Adrenal gland (tissue), 12 donors: Measurements from ENCODE around the gene APBA2. TPM values are rescaled to one million over a fixed set of nuclear protein-coding genes. Genes with fewer than 3 reads are reported as not detected.

Experiments
- DNase-seq, 7 donors: peaks; one replicate each; pipeline ENCODE4 v3.0.0-alpha.2; 2019 to 2020
- H3K27ac ChIP-seq, 5 donors: fragments of 200-600 bp; sonication (generic) in 4 of 5; 1 replicate in 3 of 5; 2 replicates in 2 of 5; pipeline versions ENCODE4 v1.5.1 to v1.8.0; 2016 to 2020; ENCODE audit warnings: mild to moderate bottlenecking in 1 of 5
- H3K27me3 ChIP-seq: fragments of 200-600 bp; 2 replicates; pipeline ENCODE4 v1.8.0; 2021
- H3K36me3 ChIP-seq, 2 donors: fragments of 200-600 bp; replicated peaks in 1 of 2; 1 replicate in 1 of 2; 2 replicates in 1 of 2; pipeline versions ENCODE4 v1.5.1 to v1.8.0; 2018 to 2022
- H3K4me1 ChIP-seq, 2 donors: fragments of 200-600 bp; replicated peaks in 1 of 2; 1 replicate in 1 of 2; 2 replicates in 1 of 2; pipeline versions ENCODE4 v1.5.1 to v1.8.0; 2018 to 2021
- H3K4me3 ChIP-seq, 4 donors: fragments of 200-600 bp; sonication (generic) in 3 of 4; one replicate each; pipeline ENCODE4 v1.5.1; 2016 to 2018
- H3K9me3 ChIP-seq, 3 donors: fragments of 200-600 bp; sonication (generic) in 1 of 3; replicated peaks in 1 of 3; 1 replicate in 2 of 3; 2 replicates in 1 of 3; pipeline versions ENCODE4 v1.5.1 to v1.8.0; 2016 to 2021
- CTCF ChIP-seq, 6 experiments: fragments of 450-650 bp in 4 of 6; fragments of 200-600 bp in 2 of 6; sonication (generic) in 1 of 6; IDR thresholded peaks; 1 replicate in 5 of 6; 2 replicates in 1 of 6; pipeline versions ENCODE4 v1.5.1 to v1.8.0; 2016 to 2021; ENCODE audit warnings: antibody characterized with exemption in 6 of 6, mild to moderate bottlenecking in 2 of 6, moderate library complexity in 1 of 6
- POLR2A ChIP-seq, 2 donors: fragments of 450-650 bp; IDR thresholded peaks; one replicate each; pipeline ENCODE4 v1.6.1; 2017; ENCODE audit warnings: antibody characterized with exemption in 2 of 2, mild to moderate bottlenecking in 2 of 2, moderate library complexity in 1 of 2
- WGBS, 4 donors: extraction: QIAGEN DNeasy Blood & Tissue Kit in 2 of 4; methylation state at CpG; one replicate each; pipeline versions ENCODE4 v1.1.5 to v1.1.7; 2013 to 2017; 5-methylcytosine and 5-hydroxymethylcytosine counted together
- intact Hi-C, 2 donors: fragments of 100-400 bp; cut with DNase I; formaldehyde crosslinking; loops; one replicate each; pipeline versions ENCODE4 v1.14.1 to v1.15.0; 2022 to 2023
- polyA plus RNA-seq, 3 donors: library from polyadenylated mRNA; stranded (reverse); fragments of 200-250 nt in 2 of 3; fragments of 350-450 nt in 1 of 3; fragmentation: Illumina TruSeq in 1 of 3; extraction: RNeasy Lipid Tissue Mini Kit (QIAGEN cat#74804) in 1 of 3; gene quantifications; one replicate each; pipeline ENCODE4 v1.2.3, GENCODE V29; 2013 to 2014
- total RNA-seq, 9 donors: library from RNA; depleted of rRNA in 4 of 9; stranded (reverse); fragments of >200 nt in 4 of 9; fragments of 120-200 nt in 1 of 9; fragmentation: NEBNext Ultra II Directional in 1 of 9; extraction: Animal tissue kit (Norgen Biotek cat#: 25700) in 1 of 9; gene quantifications; one replicate each; pipeline versions ENCODE4 v1.1.0 to v1.2.4, GENCODE V29; 2013 to 2023
- donor health status: healthy with polysubstance abuse.
- donor health status: Bipolar disorder and iron deficiency.
- donor health status: DM: yes; HTN: yes; CAD: no.
- donor health status: DM: no; HTN: no; CAD: no.
- donor health status: DM: no; HTN: no; CAD: no.
- donor health status: DM: yes; HTN: yes; CAD: no.

APBA2 gene
- total and polyA plus RNA-seq, 12 donors: 2.1 to 13.2 (median 4.7) TPM

- TF ChIP-seq CTCF (IDR thresholded peaks at IDR 0.05) (no peak), POLR2A (IDR thresholded peaks at IDR 0.05) (no peak)
- no peaks in the 10 kb centered on the region for H3K4me1 ChIP-seq
- H3K27ac ChIP-seq: no peak overlapping the region
- H3K27me3 ChIP-seq: no peaks in the 10 kb centered on the region
- no peak overlapping the region for H3K4me3 ChIP-seq
- intact Hi-C loops: no loop called here
- WGBS, 4 donors: 81 to 88% (median 87%) methylated on average over 2 of the region's 2 CpGs
- H3K9me3 ChIP-seq: no peaks in the 10 kb centered on the region
- no peaks in the 10 kb centered on the region for H3K36me3 ChIP-seq
- DNase-seq: peak in 1 of 7 donors; percentile 5
Observed at GRCh38 chr15:28948036-28948435, 62.3 kb downstream of the APBA2 start.

DNA sequence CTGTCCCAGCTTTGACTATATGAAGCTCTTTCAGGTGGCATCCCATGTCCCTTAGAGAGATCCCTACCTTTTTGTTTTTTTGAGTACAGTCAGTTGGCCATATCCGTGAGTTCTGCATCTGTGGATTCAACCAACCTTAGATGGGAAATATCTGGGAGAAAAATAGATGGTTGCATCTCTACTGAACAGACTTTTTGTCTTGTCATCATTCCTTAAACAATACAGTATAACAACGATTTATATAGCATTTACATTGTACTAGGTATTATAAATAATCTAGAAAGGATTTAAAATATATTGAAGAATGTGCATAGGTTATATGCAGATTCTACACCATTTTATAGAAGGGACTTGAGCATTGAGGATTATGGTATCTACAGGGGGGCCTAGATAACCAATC is 65.1 kb downstream of the APBA2 start:
- TF ChIP-seq CTCF (IDR thresholded peaks at IDR 0.05) (no peak), POLR2A (IDR thresholded peaks at IDR 0.05) (no peak)
- Histone ChIP-seq H3K27me3 (peaks cover 3% of the 10 kb centered on the region), H3K9me3 (no peaks in the 10 kb centered on the region), H3K36me3 (no peaks in the 10 kb centered on the region), H3K27ac (no peak overlapping the region), H3K4me3 (no peak overlapping the region), H3K4me1 (no peaks in the 10 kb centered on the region)
- DNase-seq: no peak
- 79 to 88% (median 83%) methylated on average over 2 of the region's 2 CpGs for WGBS, 4 donors
- intact Hi-C loops: loop anchor here in 1 of 2 donors (10.0 kb wide), 1 partner anchor 46 kb away; no protein-coding TSS in a partner anchor

DNA sequence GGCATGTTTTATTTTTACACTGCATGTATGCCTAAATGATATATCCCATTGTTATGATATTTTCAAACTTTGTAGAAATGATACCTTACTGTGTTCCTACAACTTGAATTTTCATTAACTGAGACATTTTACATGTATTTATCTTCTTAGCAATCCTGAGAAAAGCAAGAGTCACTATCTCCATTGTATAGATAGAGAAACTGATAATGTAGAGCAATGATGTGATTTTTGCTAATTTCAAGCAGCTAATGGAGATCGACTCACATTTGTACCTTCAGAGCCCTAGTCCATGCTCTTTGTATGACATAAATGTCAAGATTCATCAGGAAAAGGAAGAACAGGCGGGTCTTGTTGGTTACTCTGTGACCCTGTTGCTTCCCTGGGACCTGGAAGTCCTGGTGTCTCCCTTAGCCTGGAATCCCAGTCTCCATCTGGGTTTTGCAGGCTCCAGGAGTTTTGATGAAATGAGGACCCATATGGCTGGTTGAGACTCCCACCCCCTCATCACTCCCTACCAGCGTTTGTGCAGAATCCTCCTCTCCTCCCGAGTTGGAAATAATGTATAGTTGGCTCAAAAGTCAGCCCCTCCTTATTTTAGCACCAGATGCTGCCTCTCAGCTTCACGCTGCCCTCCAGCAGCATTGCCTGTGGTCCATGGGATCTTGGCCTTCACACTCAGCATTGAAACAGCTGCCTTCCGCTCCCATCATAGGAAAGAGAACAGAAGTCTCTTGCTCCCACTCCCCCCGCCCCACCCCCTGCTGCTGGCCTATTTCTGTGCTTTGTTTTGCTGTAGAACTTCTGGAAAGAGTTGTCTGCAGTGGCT is 67.1 kb downstream of the APBA2 start:
- Histone ChIP-seq H3K27me3 (peaks cover 3% of the 10 kb centered on the region), H3K36me3 (no peaks in the 10 kb centered on the region), H3K9me3 (no peaks in the 10 kb centered on the region), H3K27ac (no peak overlapping the region), H3K4me3 (no peak overlapping the region), H3K4me1 (no peaks in the 10 kb centered on the region)
- DNase-seq: peak in 1 of 7 donors; percentile 10
- WGBS, 4 donors: 58 to 67% (median 62%) methylated on average over 7 of the region's 7 CpGs
- TF ChIP-seq POLR2A (IDR thresholded peaks at IDR 0.05) (no peak), CTCF (IDR thresholded peaks at IDR 0.05) (no peak)
- intact Hi-C loops: loop anchor here in 1 of 2 donors (10.0 kb wide), 1 partner anchor 48 kb away; no protein-coding TSS in a partner anchor

DNA sequence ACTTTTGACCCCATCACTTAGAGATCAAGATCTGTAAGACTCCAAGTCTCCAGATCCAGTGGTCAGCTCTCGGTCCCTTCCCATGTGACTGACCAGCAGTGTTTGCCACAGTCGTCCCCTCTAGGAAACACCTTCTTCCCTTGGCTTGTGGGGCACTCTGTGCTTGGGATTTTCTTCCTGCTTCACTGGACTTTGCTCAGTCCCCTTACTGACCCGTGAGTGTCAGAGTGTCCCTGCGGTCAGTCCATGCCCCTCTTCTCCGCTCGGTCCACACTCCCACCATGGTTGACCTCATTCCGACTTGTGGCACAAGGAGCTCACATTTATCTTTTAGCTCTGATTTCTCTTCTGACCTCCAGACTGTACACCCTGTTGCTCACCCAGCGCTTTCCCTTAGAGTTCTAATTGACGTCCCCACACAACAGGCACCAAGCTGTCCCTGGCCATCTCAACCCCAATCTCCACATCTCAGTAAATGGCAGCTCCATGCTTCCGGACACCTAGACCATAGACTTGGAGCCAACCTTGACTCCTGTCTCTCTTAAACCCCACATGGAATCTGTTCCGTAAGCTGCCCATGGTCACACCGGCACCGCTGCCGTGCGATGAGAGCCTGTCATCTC is 67.9 kb downstream of the APBA2 start:
- Histone ChIP-seq H3K4me1 (no peaks in the 10 kb centered on the region), H3K9me3 (no peaks in the 10 kb centered on the region), H3K4me3 (no peak overlapping the region), H3K27me3 (peaks cover 3% of the 10 kb centered on the region), H3K27ac (no peak overlapping the region), H3K36me3 (no peaks in the 10 kb centered on the region)
- peak in 1 of 7 donors; percentile 38 for DNase-seq
- WGBS, 4 donors: 87 to 93% (median 88%) methylated on average over 15 of the region's 15 CpGs
- TF ChIP-seq POLR2A (IDR thresholded peaks at IDR 0.05) (no peak), CTCF (IDR thresholded peaks at IDR 0.05) (no peak)
- intact Hi-C loops: loop anchor here in 1 of 2 donors (10.0 kb wide), 1 partner anchor 49 kb away; no protein-coding TSS in a partner anchor
